IMR-90 (cell line): Measurements from ENCODE around the gene ASB16. TPM values are rescaled to one million over a fixed set of nuclear protein-coding genes. Genes with fewer than 3 reads are reported as not detected.

ENCODE experiments used
- ATAC-seq: fragments of 200-7000 bp; cut with Tn5 transposase; 2 replicates; pipeline ENCODE4 v1.9.1; 2020; ENCODE audit warnings: low read depth, mild to moderate bottlenecking, moderate library complexity
- BruUV-seq: library from RNA; stranded (reverse); fragments of 400-500 nt; replicated peaks from 2 replicates; lab custom pipeline; 2021; lab: Mats Ljungman, UMichigan
- CTCF ChIA-PET: fragments of 300-600 bp; formaldehyde crosslinking; extraction: SDS; loops from one replicate; lab custom pipeline; 2021; ENCODE audit warnings: antibody characterized with exemption; lab: Yijun Ruan, JAX
- POLR2A ChIA-PET: fragments of 300-600 bp; sonication (Branson Sonifier 250); formaldehyde crosslinking; loops from one replicate; lab custom pipeline; 2022; ENCODE audit warnings: antibody characterized with exemption; ENCODE audit not compliant: unreplicated experiment; lab: Charles Lee
- DNase-seq: peaks from one replicate; pipeline ENCODE4 v3.0.0; 2013
- H2AFZ ChIP-seq: replicated peaks from 2 replicates; pipeline ENCODE3; 2013; ENCODE audit warnings: low read length, mild to moderate bottlenecking; ENCODE audit not compliant: poor library complexity
- H2AK5ac ChIP-seq: 2 replicates; pipeline ENCODE4 v1.6.1; 2013; ENCODE audit warnings: low read depth, low read length, inconsistent platforms
- H2AK9ac ChIP-seq: replicated peaks from 2 replicates; pipeline ENCODE3; 2013; ENCODE audit warnings: mild to moderate bottlenecking, low read depth, low read length, moderate library complexity; ENCODE audit not compliant: poor library complexity
- H2BK120ac ChIP-seq: 2 replicates; pipeline ENCODE4 v1.6.1; 2013; ENCODE audit warnings: low read depth, low read length, inconsistent platforms
- H2BK15ac ChIP-seq: 3 replicates; pipeline ENCODE4 v1.6.1; 2013; ENCODE audit warnings: low read depth, low read length, inconsistent platforms
- H2BK20ac ChIP-seq: 2 replicates; pipeline ENCODE4 v1.6.1; 2013; ENCODE audit warnings: low read depth, mild to moderate bottlenecking, inconsistent platforms, low read length, moderate library complexity
- H2BK5ac ChIP-seq: 2 replicates; pipeline ENCODE4 v1.6.1; 2013; ENCODE audit warnings: mild to moderate bottlenecking, low read depth, low read length, inconsistent platforms; ENCODE audit not compliant: poor library complexity, severe bottlenecking
- H3K14ac ChIP-seq: replicated peaks from 2 replicates; pipeline ENCODE4 v1.6.1; 2013; ENCODE audit warnings: low read depth, low read length, inconsistent platforms
- H3K18ac ChIP-seq: 2 replicates; pipeline ENCODE4 v1.6.1; 2013; ENCODE audit warnings: low read depth, low read length, control low read depth
- H3K23ac ChIP-seq: 2 replicates; pipeline ENCODE4 v1.6.1; 2013; ENCODE audit warnings: low read depth, low read length, inconsistent platforms
- H3K27ac ChIP-seq: 2 replicates; pipeline ENCODE4 v1.5.1; 2013; ENCODE audit warnings: mild to moderate bottlenecking, control low read depth, low read length; ENCODE audit not compliant: insufficient read depth
- H3K27me3 ChIP-seq: 2 replicates; pipeline ENCODE4 v1.6.1; 2013; ENCODE audit warnings: low read length; ENCODE audit not compliant: control insufficient read depth, insufficient read depth
- H3K36me3 ChIP-seq: 2 replicates; pipeline ENCODE4 v1.6.1; 2013; ENCODE audit warnings: low read length, mixed read lengths; ENCODE audit not compliant: control insufficient read depth, insufficient read depth
- H3K4ac ChIP-seq: 2 replicates; pipeline ENCODE4 v1.6.1; 2013; ENCODE audit warnings: low read depth, low read length, inconsistent platforms
- H3K4me1 ChIP-seq: 2 replicates; pipeline ENCODE4 v1.6.1; 2013; ENCODE audit warnings: low read length, mixed read lengths; ENCODE audit not compliant: control insufficient read depth, insufficient read depth
- H3K4me2 ChIP-seq: 2 replicates; pipeline ENCODE4 v1.6.1; 2013; ENCODE audit warnings: low read depth, mild to moderate bottlenecking, control low read depth, low read length, moderate library complexity
- H3K4me3 ChIP-seq: 2 replicates; pipeline ENCODE4 v1.5.1; 2013; ENCODE audit warnings: low read depth, mild to moderate bottlenecking, control low read depth, low read length, moderate library complexity; ENCODE audit not compliant: insufficient read depth
- H3K56ac ChIP-seq: 2 replicates; pipeline ENCODE4 v1.6.1; 2013; ENCODE audit warnings: low read length, inconsistent platforms; ENCODE audit not compliant: insufficient read depth; ENCODE audit errors: extremely low read depth
- H3K79me1 ChIP-seq, 2 experiments: 2 replicates each; pipeline ENCODE4 v1.6.1; 2013; ENCODE audit warnings: low read length in 2 of 2, inconsistent platforms in 1 of 2, low read depth in 1 of 2
- H3K9ac ChIP-seq: 2 replicates; pipeline ENCODE4 v1.6.1; 2013; ENCODE audit warnings: low read depth, low read length, control low read depth
- H3K9me1 ChIP-seq: 2 replicates; pipeline ENCODE4 v1.6.1; 2013; ENCODE audit warnings: low read length, inconsistent platforms; ENCODE audit not compliant: insufficient read depth
- H3K9me3 ChIP-seq: 2 replicates; pipeline ENCODE4 v1.6.1; 2013; ENCODE audit warnings: low read length; ENCODE audit not compliant: control insufficient read depth, insufficient read depth
- H4K20me1 ChIP-seq: 2 replicates; pipeline ENCODE4 v1.6.1; 2013; ENCODE audit warnings: low read length, inconsistent platforms; ENCODE audit not compliant: insufficient read depth
- H4K5ac ChIP-seq: 2 replicates; pipeline ENCODE4 v1.6.1; 2013; ENCODE audit warnings: mild to moderate bottlenecking, low read depth, low read length, control low read depth
- H4K8ac ChIP-seq, 2 experiments: 2 replicates each; pipeline ENCODE4 v1.6.1; 2013; ENCODE audit warnings: low read depth in 2 of 2, low read length in 2 of 2, control low read depth in 1 of 2, inconsistent platforms in 1 of 2
- H4K91ac ChIP-seq: 2 replicates; pipeline ENCODE4 v1.6.1; 2013; ENCODE audit warnings: low read depth, low read length, inconsistent platforms; ENCODE audit not compliant: insufficient read depth
- BHLHE40 ChIP-seq: fragments of 150-350 bp; IDR thresholded peaks from 2 replicates; pipeline ENCODE4 v1.6.1; 2016; ENCODE audit warnings: mild to moderate bottlenecking, low read depth, low read length
- CEBPB ChIP-seq: IDR thresholded peaks from 2 replicates; pipeline ENCODE4 v1.6.1; 2012; ENCODE audit warnings: low read depth, low read length, improper control_type of control experiment
- CHD1 ChIP-seq: IDR thresholded peaks from 2 replicates; pipeline ENCODE4 v1.6.1; 2012; ENCODE audit warnings: low read depth, low read length, improper control_type of control experiment
- CTCF ChIP-seq: conservative IDR thresholded peaks from 2 replicates; pipeline ENCODE4 v1.5.1; 2012; ENCODE audit warnings: mild to moderate bottlenecking, low read depth, low read length, improper control_type of control experiment
- ELK1 ChIP-seq: fragments of 150-350 bp; IDR thresholded peaks from 2 replicates; pipeline ENCODE4 v1.6.1; 2016; ENCODE audit warnings: low read depth, mild to moderate bottlenecking, low read length, moderate library complexity, borderline replicate concordance
- FOS ChIP-seq: fragments of 150-350 bp; IDR thresholded peaks from 2 replicates; pipeline ENCODE4 v1.6.1; 2016; ENCODE audit warnings: low read depth, low read length
- MAZ ChIP-seq: IDR thresholded peaks from 2 replicates; pipeline ENCODE4 v1.6.1; 2012; ENCODE audit warnings: low read depth, mild to moderate bottlenecking, low read length, improper control_type of control experiment, moderate library complexity, borderline replicate concordance
- MXI1 ChIP-seq: IDR thresholded peaks from 2 replicates; pipeline ENCODE4 v1.6.1; 2012; ENCODE audit warnings: low read depth, mild to moderate bottlenecking, low read length, moderate library complexity, borderline replicate concordance
- NFE2L2 ChIP-seq: fragments of 150-350 bp; IDR thresholded peaks from 2 replicates; pipeline ENCODE4 v1.6.1; 2016; ENCODE audit warnings: low read depth, mild to moderate bottlenecking, low read length
- RAD21 ChIP-seq: IDR thresholded peaks from 2 replicates; pipeline ENCODE4 v1.6.1; 2012; ENCODE audit warnings: low read length, improper control_type of control experiment
- RFX5 ChIP-seq: IDR thresholded peaks from 2 replicates; pipeline ENCODE4 v1.8.0; 2012; ENCODE audit warnings: low read depth, mild to moderate bottlenecking, low read length, moderate library complexity
- SMC3 ChIP-seq: fragments of 150-350 bp; IDR thresholded peaks from 2 replicates; pipeline ENCODE4 v1.6.1; 2016; ENCODE audit warnings: low read depth, mild to moderate bottlenecking, antibody characterized with exemption, low read length, moderate library complexity
- USF2 ChIP-seq: fragments of 150-350 bp; IDR thresholded peaks from 2 replicates; pipeline ENCODE4 v1.6.1; 2017; ENCODE audit warnings: mild to moderate bottlenecking, antibody characterized with exemption, low read length, low read depth
- WGBS, 2 experiments: methylation state at CpG; one replicate each; pipeline versions ENCODE4 v1.1.5 to v1.1.7; 2013; ENCODE audit warnings: missing lambda C conversion rate in 2 of 2; ENCODE audit not compliant: insufficient read length in 1 of 2; ENCODE audit errors: extremely low coverage in 2 of 2; 5-methylcytosine and 5-hydroxymethylcytosine counted together
- dilution Hi-C: fragments of 300-500 bp; cut with HindIII; formaldehyde crosslinking; loops from one replicate; pipeline ENCODE4 v1.14.3; 2018; ENCODE audit warnings: low sequenced_read_pairs; ENCODE audit not compliant: unreplicated experiment
- in situ Hi-C: fragments of 300-500 bp; cut with MboI; formaldehyde crosslinking; loops from 3 replicates; pipeline ENCODE4 v1.14.3; 2019; ENCODE audit warnings: low sequenced_read_pairs, inconsistent platforms, mixed read lengths
- intact Hi-C: fragments of 100-400 bp; cut with micrococcal nuclease; formaldehyde crosslinking; loops from 2 replicates; pipeline ENCODE4 v1.10.0; 2022
- polyA plus RNA-seq, 3 experiments: library from polyadenylated mRNA; depleted of rRNA; stranded (reverse); fragments of >200 nt; gene quantifications; 2 replicates each; pipeline ENCODE4 v1.2.3, GENCODE V29; 2012; ENCODE audit warnings: low replicate concordance in 1 of 3
- total RNA-seq: library from RNA; depleted of rRNA; stranded (reverse); fragments of >200 nt; gene quantifications from 2 replicates; pipeline ENCODE4 v1.2.3, GENCODE V29; 2012

Gene ASB16
- total and polyA plus RNA-seq, 2 of the 4 experiments (the other 2 are of a cell fraction): 0.05 TPM; not detected in 1

- CTCF ChIA-PET: no interaction called here
- intact Hi-C loops (no loop called here), in situ Hi-C loops (no loop called here), dilution Hi-C loops (no loop called here)
- H3K23ac ChIP-seq: no peak overlapping the region
- no peaks in the 10 kb centered on the region for H3K9me3 ChIP-seq
- no peak overlapping the region for H3K9ac ChIP-seq
- H2BK120ac ChIP-seq: no peak overlapping the region
- H3K18ac ChIP-seq: no peak overlapping the region
- no peak overlapping the region for H2BK15ac ChIP-seq
- ATAC-seq (no peak), DNase-seq (no peak)
- peaks cover 4% of the 10 kb centered on the region for H3K9me1 ChIP-seq
- H3K36me3 ChIP-seq: no peaks in the 10 kb centered on the region
- no peak overlapping the region for H4K91ac ChIP-seq
- H3K27ac ChIP-seq: no peak overlapping the region
- H2BK20ac ChIP-seq: no peak overlapping the region
- no peak overlapping the region for H3K14ac ChIP-seq
- WGBS, 2 experiments: 77% methylated on average over 2 of the region's 7 CpGs; no CpG with 5 or more reads in 1 of the 2 experiments
- H2AFZ ChIP-seq: peak overlapping the region; percentile 33
- H3K56ac ChIP-seq: no peak overlapping the region
- no peaks in the 10 kb centered on the region for H3K27me3 ChIP-seq
- H3K4me1 ChIP-seq: peaks cover 1% of the 10 kb centered on the region; the same call in 1 of the 2 replicates
- TF ChIP-seq ELK1 (no peak), RAD21 (no peak), MAZ (no peak), FOS (no peak), MXI1 (no peak), CHD1 (no peak), CEBPB (no peak), SMC3 (no peak), NFE2L2 (no peak), USF2 (no peak), CTCF (no peak), RFX5 (no peak), BHLHE40 (no peak)
- no peak overlapping the region for H2BK5ac ChIP-seq
- no peak overlapping the region for H3K4me3 ChIP-seq
- 0 out of 4 replicates have a peak, but pooled peaks cover 0 to 4% of the 10 kb centered on the region in 2 experiments for H3K79me1 ChIP-seq
- POLR2A ChIA-PET: no interaction called here
- no peak overlapping the region for H3K4ac ChIP-seq
- H4K20me1 ChIP-seq: no peaks in the 10 kb centered on the region
- no TSS peak for BruUV-seq
- H2AK9ac ChIP-seq: no peak overlapping the region
- H2AK5ac ChIP-seq: no peak overlapping the region
- no peak overlapping the region for H3K4me2 ChIP-seq
- H4K5ac ChIP-seq: no peak overlapping the region
- H4K8ac ChIP-seq: no peak overlapping the region
Measured at GRCh38 chr17:44128383-44128782, 42.1 kb upstream of the ASB16 start.
